Ishikawa (cell line): ENCODE measurements around the gene KCNT1.

Source experiments
- CEBPB ChIP-seq: IDR thresholded peaks from 2 replicates; pipeline ENCODE4 v1.6.1; 2012
- CREB1 ChIP-seq: IDR thresholded peaks from 2 replicates; pipeline ENCODE4 v1.6.1; 2012; ENCODE audit warnings: low read depth
- EGR1 ChIP-seq: IDR thresholded peaks from 2 replicates; pipeline ENCODE4 v1.6.1; 2012
- EP300 ChIP-seq: IDR thresholded peaks from 2 replicates; pipeline ENCODE4 v1.6.1; 2012; ENCODE audit warnings: borderline replicate concordance
- FOXM1 ChIP-seq: IDR thresholded peaks from 2 replicates; pipeline ENCODE4 v1.6.1; 2012; ENCODE audit warnings: low read depth, borderline replicate concordance
- NFIC ChIP-seq: IDR thresholded peaks from 2 replicates; pipeline ENCODE4 v1.6.1; 2012
- RAD21 ChIP-seq: IDR thresholded peaks from 2 replicates; pipeline ENCODE4 v1.6.1; 2012; ENCODE audit warnings: low read depth
- TAF1 ChIP-seq: IDR thresholded peaks from 2 replicates; pipeline ENCODE4 v1.6.1; 2012; ENCODE audit warnings: low read depth, mild to moderate bottlenecking
- TCF12 ChIP-seq: IDR thresholded peaks from 2 replicates; pipeline ENCODE4 v1.6.1; 2012; ENCODE audit warnings: low read depth
- TEAD4 ChIP-seq: IDR thresholded peaks from 2 replicates; pipeline ENCODE4 v1.6.1; 2012
- YY1 ChIP-seq: IDR thresholded peaks from 2 replicates; pipeline ENCODE4 v1.6.1; 2012; ENCODE audit warnings: low read depth
- ZBTB7A ChIP-seq: IDR thresholded peaks from 2 replicates; pipeline ENCODE4 v1.6.1; 2012; ENCODE audit warnings: low read depth
- TF ChIP-seq, protein P1 (sequence below): IDR thresholded peaks from 2 replicates; pipeline ENCODE4 v1.6.1; 2012
- TF ChIP-seq, protein P2 (sequence below): IDR thresholded peaks from 2 replicates; pipeline ENCODE4 v1.6.1; 2012; ENCODE audit warnings: low read depth, mild to moderate bottlenecking
- TF ChIP-seq, protein P3 (sequence below): IDR thresholded peaks from 2 replicates; pipeline ENCODE4 v1.6.1; 2012

Gene KCNT1

DNA sequence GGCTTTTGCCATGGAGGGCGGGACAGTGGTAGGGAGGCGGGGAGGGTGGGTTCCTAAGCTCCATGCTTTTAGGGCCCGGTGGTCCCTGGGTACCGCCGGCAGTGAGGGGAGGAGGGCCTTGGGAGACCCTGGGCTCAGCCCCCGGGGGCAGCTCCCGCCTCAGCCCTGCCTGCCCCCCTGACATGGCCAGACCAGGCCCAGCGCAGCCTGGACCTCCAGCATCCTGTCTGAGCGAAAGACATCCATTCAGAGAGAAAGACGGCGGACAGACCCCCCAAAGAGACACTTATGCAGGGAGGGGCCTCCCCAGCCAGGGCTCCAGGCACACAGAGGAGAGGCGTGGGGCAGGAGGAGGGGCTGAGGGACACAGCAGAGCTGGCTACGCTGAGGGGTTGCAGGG is 45.3 kb downstream of the KCNT1 start:
- no peak for TF ChIP-seq EP300
- TF ChIP-seq, protein P1, sequence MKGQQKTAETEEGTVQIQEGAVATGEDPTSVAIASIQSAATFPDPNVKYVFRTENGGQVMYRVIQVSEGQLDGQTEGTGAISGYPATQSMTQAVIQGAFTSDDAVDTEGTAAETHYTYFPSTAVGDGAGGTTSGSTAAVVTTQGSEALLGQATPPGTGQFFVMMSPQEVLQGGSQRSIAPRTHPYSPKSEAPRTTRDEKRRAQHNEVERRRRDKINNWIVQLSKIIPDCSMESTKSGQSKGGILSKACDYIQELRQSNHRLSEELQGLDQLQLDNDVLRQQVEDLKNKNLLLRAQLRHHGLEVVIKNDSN, result no peak
- TF ChIP-seq TCF12, result no peak
- TF ChIP-seq EGR1, result no peak

DNA sequence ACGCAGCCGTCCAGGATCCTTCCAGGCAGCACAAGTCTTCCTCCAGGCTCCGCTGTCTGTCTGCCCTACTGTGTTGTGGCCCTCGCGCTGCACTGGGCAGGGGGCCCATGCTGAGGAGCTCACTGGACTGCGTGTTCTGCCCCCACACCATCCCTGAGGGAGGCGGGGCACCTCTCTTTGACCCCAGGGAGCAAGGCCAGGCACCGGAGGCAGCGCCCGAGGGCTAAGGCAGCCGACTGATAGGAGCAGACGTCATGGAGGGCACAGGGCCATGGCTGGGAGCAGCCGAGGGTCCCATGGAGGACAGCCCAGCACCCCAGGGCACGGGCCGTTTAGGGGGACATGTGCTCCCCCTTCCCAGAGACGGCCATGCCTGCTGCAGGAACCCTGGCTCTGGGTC is 46.7 kb downstream of the KCNT1 start:
- TF ChIP-seq, protein P2, sequence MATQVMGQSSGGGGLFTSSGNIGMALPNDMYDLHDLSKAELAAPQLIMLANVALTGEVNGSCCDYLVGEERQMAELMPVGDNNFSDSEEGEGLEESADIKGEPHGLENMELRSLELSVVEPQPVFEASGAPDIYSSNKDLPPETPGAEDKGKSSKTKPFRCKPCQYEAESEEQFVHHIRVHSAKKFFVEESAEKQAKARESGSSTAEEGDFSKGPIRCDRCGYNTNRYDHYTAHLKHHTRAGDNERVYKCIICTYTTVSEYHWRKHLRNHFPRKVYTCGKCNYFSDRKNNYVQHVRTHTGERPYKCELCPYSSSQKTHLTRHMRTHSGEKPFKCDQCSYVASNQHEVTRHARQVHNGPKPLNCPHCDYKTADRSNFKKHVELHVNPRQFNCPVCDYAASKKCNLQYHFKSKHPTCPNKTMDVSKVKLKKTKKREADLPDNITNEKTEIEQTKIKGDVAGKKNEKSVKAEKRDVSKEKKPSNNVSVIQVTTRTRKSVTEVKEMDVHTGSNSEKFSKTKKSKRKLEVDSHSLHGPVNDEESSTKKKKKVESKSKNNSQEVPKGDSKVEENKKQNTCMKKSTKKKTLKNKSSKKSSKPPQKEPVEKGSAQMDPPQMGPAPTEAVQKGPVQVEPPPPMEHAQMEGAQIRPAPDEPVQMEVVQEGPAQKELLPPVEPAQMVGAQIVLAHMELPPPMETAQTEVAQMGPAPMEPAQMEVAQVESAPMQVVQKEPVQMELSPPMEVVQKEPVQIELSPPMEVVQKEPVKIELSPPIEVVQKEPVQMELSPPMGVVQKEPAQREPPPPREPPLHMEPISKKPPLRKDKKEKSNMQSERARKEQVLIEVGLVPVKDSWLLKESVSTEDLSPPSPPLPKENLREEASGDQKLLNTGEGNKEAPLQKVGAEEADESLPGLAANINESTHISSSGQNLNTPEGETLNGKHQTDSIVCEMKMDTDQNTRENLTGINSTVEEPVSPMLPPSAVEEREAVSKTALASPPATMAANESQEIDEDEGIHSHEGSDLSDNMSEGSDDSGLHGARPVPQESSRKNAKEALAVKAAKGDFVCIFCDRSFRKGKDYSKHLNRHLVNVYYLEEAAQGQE, result no peak
- no peak for TF ChIP-seq TCF12
- no peak for TF ChIP-seq FOXM1
- TF ChIP-seq ZBTB7A, result no peak
- no peak for TF ChIP-seq NFIC
- no peak for TF ChIP-seq EGR1
- TF ChIP-seq TAF1, result no peak
- no peak for TF ChIP-seq TEAD4
- TF ChIP-seq RAD21, result no peak

DNA sequence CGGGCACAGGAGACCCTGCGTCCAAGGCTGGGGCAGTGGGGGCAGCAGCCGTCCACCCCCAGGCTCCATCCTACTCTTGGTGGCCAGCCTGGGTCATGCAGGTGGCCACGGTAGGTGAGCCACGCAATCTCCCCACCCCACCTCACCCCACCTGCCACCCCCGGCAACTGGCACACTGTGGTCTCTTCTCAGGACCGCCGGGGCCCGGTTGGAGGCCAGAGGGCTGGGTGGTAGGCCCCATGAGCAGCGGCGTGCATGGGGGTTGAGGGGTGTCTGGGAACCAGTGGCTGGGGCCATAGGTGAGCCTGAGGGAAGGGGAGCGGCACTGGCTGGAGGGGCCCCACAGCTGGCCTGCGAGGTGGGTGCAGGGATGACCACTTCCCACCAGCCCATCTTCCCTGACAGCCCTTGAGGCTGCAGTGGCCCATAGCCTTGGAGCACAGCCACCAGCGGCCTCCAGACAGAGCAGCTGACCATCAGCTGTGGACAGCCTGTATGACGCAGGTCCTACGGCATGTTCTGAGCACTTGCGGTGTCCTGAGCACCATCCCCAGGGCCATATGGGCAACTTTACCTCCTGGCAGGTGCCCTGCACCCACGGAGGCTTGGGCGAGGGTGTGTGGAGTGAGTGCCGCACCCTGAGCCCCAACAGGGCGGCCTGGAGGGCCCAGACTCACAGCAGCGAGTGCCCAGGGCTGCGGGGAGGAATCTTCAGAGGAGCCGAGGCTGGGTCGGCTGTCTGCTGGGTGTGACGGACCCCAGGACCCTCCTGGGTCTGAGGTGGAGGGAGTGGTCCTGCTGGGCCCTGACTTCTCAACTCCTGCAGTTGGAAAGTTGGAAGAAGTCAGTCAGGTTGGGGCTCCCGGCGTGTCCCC is 47.4 kb downstream of the KCNT1 start:
- no peak for TF ChIP-seq ZBTB7A
- no peak for TF ChIP-seq TCF12
- no peak for TF ChIP-seq YY1
- TF ChIP-seq FOXM1, result no peak
- TF ChIP-seq, protein P3, sequence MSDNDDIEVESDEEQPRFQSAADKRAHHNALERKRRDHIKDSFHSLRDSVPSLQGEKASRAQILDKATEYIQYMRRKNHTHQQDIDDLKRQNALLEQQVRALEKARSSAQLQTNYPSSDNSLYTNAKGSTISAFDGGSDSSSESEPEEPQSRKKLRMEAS, result no peak
- no peak for TF ChIP-seq EGR1
- TF ChIP-seq, protein P2, result no peak
- TF ChIP-seq TEAD4, result no peak
- TF ChIP-seq EP300, result no peak
- TF ChIP-seq CEBPB, result no peak
- no peak for TF ChIP-seq RAD21
- TF ChIP-seq, protein P1, result no peak
- TF ChIP-seq TAF1, result no peak

DNA sequence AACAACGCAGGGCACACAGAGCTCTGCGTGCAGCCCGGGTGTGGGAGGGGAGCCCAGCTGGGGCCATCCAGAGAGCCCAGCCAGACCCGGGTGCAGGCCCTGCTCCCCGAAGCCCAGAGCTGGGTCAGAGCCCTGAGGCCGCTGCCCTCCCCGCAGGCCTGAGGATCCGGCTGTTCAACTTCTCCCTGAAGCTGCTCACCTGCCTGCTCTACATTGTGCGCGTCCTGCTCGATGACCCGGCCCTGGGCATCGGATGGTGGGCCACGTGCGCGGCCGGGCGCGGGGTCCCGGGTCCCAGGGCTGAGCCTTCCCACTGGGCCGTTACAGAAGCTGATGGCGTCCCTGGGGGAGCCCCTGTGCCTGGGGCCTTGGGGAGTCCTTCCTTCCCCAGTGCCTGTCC is 48.8 kb downstream of the KCNT1 start:
- TF ChIP-seq FOXM1 (no peak), TAF1 (no peak), CEBPB (no peak), EP300 (no peak), TCF12 (no peak), RAD21 (no peak), ZBTB7A (no peak), CREB1 (no peak)
- TF ChIP-seq, protein P1, result no peak

DNA sequence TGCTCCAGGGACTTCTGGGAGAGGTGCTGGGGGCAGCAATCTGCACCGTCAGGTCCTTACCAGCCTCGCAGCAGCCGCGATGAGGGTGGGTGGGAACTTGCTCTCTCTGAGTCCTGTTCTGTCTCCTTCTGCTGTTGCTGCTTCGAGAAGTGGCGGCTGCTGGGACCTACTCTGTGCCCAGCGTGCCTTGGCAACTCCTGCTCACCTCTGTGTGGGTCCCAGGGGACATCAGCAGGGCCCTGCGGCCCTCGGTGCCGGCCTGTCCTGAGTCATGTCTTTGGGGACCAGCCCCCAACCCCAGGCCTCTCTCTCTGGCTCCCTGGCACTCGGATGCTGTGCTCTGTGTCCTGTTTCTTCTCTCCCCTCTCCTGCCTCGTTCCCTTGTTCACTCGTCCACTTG is 49.5 kb downstream of the KCNT1 start:
- TF ChIP-seq RAD21 (no peak), FOXM1 (no peak), YY1 (no peak), TCF12 (no peak), EGR1 (no peak), TEAD4 (no peak), EP300 (no peak), CREB1 (no peak), NFIC (no peak)
- TF ChIP-seq, protein P3, result no peak
- TF ChIP-seq, protein P1, result no peak
- TF ChIP-seq, protein P2, result no peak
